B cell (primary cell): ENCODE measurements around the gene NMT1. TPM values are rescaled to one million over a fixed set of nuclear protein-coding genes. Genes with fewer than 3 reads are reported as not detected.

ENCODE experiments used
- ATAC-seq: fragments of 200-7000 bp; cut with Tn5 transposase; one replicate; pipeline ENCODE4 v1.10.0; 2021; ENCODE audit warnings: low read depth, mild to moderate bottlenecking, moderate number of reproducible peaks, moderate library complexity
- CTCF ChIA-PET: fragments of 350-600 bp; sonication (Branson Sonifier 250); formaldehyde crosslinking; loops from one replicate; lab custom pipeline; 2021; ENCODE audit warnings: antibody characterized with exemption, inconsistent platforms; lab: Charles Lee
- POLR2A ChIA-PET: fragments of 350-600 bp; sonication (Branson Sonifier 250); formaldehyde crosslinking; loops from one replicate; lab custom pipeline; 2021; ENCODE audit warnings: antibody characterized with exemption; lab: Charles Lee
- DNase-seq: peaks from one replicate; pipeline ENCODE4 v3.0.0; 2013
- H2AFZ ChIP-seq: 2 replicates; pipeline ENCODE4 v1.6.1; 2012; ENCODE audit warnings: mild to moderate bottlenecking, low read depth, low read length; ENCODE audit not compliant: insufficient read depth, poor library complexity, severe bottlenecking
- H3K27ac ChIP-seq, 2 donors: 1 replicate in 1 of 2; 2 replicates in 1 of 2; pipeline ENCODE4 v1.5.1; 2012 to 2013; ENCODE audit warnings: low read length in 2 of 2, mild to moderate bottlenecking in 2 of 2, moderate library complexity in 1 of 2
- H3K27me3 ChIP-seq, 4 experiments: fragments of 200-600 bp in 1 of 4; sonication (generic) in 1 of 4; replicated peaks in 1 of 4; 1 replicate in 2 of 4; 2 replicates in 2 of 4; pipeline versions ENCODE4 v1.6.1 to v1.7.0; 2013 to 2016; ENCODE audit warnings: low read length in 3 of 4, mild to moderate bottlenecking in 2 of 4, mixed read lengths in 1 of 4, moderate library complexity in 1 of 4; ENCODE audit not compliant: insufficient read depth in 4 of 4, control insufficient read depth in 3 of 4; ENCODE audit errors: control extremely low read depth in 1 of 4
- H3K36me3 ChIP-seq, 2 experiments: replicated peaks in 1 of 2; 1 replicate in 1 of 2; 2 replicates in 1 of 2; pipeline versions ENCODE4 v1.6.1 to v1.7.1; 2013; ENCODE audit warnings: low read length in 1 of 2; ENCODE audit not compliant: insufficient read depth in 2 of 2, control insufficient read depth in 1 of 2; ENCODE audit errors: control extremely low read depth in 1 of 2, extremely low read depth in 1 of 2
- H3K4me1 ChIP-seq, 2 donors: fragments of 200-600 bp in 1 of 2; sonication (generic) in 1 of 2; 1 replicate in 1 of 2; 2 replicates in 1 of 2; pipeline versions ENCODE4 v1.5.1 to v1.6.1; 2013 to 2017; ENCODE audit warnings: low read length in 2 of 2; ENCODE audit not compliant: control insufficient read depth in 2 of 2, insufficient read depth in 2 of 2
- H3K4me2 ChIP-seq: replicated peaks from 2 replicates; pipeline ENCODE3; 2012; ENCODE audit warnings: mild to moderate bottlenecking, low read depth, low read length; ENCODE audit not compliant: poor library complexity, severe bottlenecking
- H3K4me3 ChIP-seq, 5 experiments: fragments of 200-600 bp in 1 of 5; sonication (generic) in 1 of 5; 1 replicate in 3 of 5; 2 replicates in 2 of 5; pipeline versions ENCODE4 v1.5.1 to v1.7.0; 2011 to 2016; ENCODE audit warnings: low read length in 4 of 5, mild to moderate bottlenecking in 4 of 5, low read depth in 2 of 5, control low read depth in 1 of 5, moderate library complexity in 1 of 5; ENCODE audit not compliant: insufficient read depth in 1 of 5; ENCODE audit errors: control extremely low read depth in 1 of 5, extremely low read depth in 1 of 5
- H3K79me2 ChIP-seq: fragments of 200-600 bp; sonication (generic); one replicate; pipeline ENCODE4 v1.6.0; 2016; ENCODE audit warnings: low read length; ENCODE audit not compliant: control insufficient read depth, insufficient read depth
- H3K9ac ChIP-seq: fragments of 200-600 bp; sonication (generic); 2 replicates; pipeline ENCODE4 v1.6.1; 2017; ENCODE audit warnings: mild to moderate bottlenecking, low read length, moderate library complexity
- H3K9me3 ChIP-seq, 3 donors: one replicate each; pipeline versions ENCODE4 v1.6.1 to v1.7.1; 2013; ENCODE audit warnings: low read length in 2 of 3; ENCODE audit not compliant: control insufficient read depth in 2 of 3, insufficient read depth in 1 of 3; ENCODE audit errors: control extremely low read depth in 1 of 3
- H4K20me1 ChIP-seq: 2 replicates; pipeline ENCODE4 v1.6.0; 2012; ENCODE audit warnings: mild to moderate bottlenecking, low read length; ENCODE audit not compliant: insufficient read depth, control insufficient read depth, poor library complexity, severe bottlenecking
- H3K27ac Mint-ChIP-seq: one replicate; pipeline ENCODE4 v1.8.0; 2021; ENCODE audit warnings: mixed read lengths
- H3K27me3 Mint-ChIP-seq: one replicate; pipeline ENCODE4 v1.8.0; 2021; ENCODE audit warnings: mixed read lengths
- H3K4me1 Mint-ChIP-seq: one replicate; pipeline ENCODE4 v1.8.0; 2021; ENCODE audit warnings: mixed read lengths
- H3K4me3 Mint-ChIP-seq: one replicate; pipeline ENCODE4 v1.8.0; 2021; ENCODE audit warnings: mixed read lengths
- H3K9me3 Mint-ChIP-seq: one replicate; pipeline ENCODE4 v1.8.0; 2022; ENCODE audit warnings: mixed read lengths; ENCODE audit not compliant: insufficient read depth
- CTCF ChIP-seq: fragments of 200-600 bp; IDR thresholded peaks from one replicate; pipeline ENCODE4 v1.8.0; 2022; ENCODE audit warnings: antibody characterized with exemption, mild to moderate bottlenecking
- EZH2 ChIP-seq: IDR thresholded peaks from 2 replicates; pipeline ENCODE4 v1.6.1; 2012; ENCODE audit warnings: borderline replicate concordance, low read depth, mild to moderate bottlenecking, moderate library complexity, low read length; ENCODE audit not compliant: insufficient read depth, poor library complexity, severe bottlenecking
- WGBS: methylation state at CpG from one replicate; pipeline ENCODE4 v1.1.5; 2013; ENCODE audit warnings: missing lambda C conversion rate; ENCODE audit not compliant: insufficient coverage; 5-methylcytosine and 5-hydroxymethylcytosine counted together
- intact Hi-C: fragments of 100-400 bp; cut with micrococcal nuclease; formaldehyde crosslinking; loops from one replicate; pipeline ENCODE4 v1.10.0; 2022
- polyA plus RNA-seq: library from polyadenylated mRNA; depleted of rRNA; stranded (reverse); fragments of >200 nt; gene quantifications from 2 replicates; pipeline ENCODE4 v1.2.3, GENCODE V29; 2012
- total RNA-seq, 2 donors: library from RNA; stranded (reverse); fragments of 120-200 nt in 1 of 2; gene quantifications; 1 replicate in 1 of 2; 2 replicates in 1 of 2; pipeline versions ENCODE4 v1.2.3 to v1.2.4, GENCODE V29; 2013 to 2022

NMT1 gene
- total and polyA plus RNA-seq, 2 donors (not counting 1 experiment from before 2014, with no cell fraction given): 30.1 to 134 TPM

GRCh38 chr17:45147581-45148182, 86.6 kb downstream of the NMT1 start:
- no peaks in the 10 kb centered on the region for H3K36me3 ChIP-seq
- no peak for TF ChIP-seq EZH2
- no peak for TF ChIP-seq CTCF
- no peaks in the 10 kb centered on the region for H3K27me3 Mint-ChIP-seq
- H4K20me1 ChIP-seq: peaks cover 13% of the 10 kb centered on the region
- peak overlapping the region; percentile 85 for H2AFZ ChIP-seq
- ChIA-PET POLR2A (interaction anchor here (0.6 to 6.6 kb wide), 15 partner anchors 10 to 1077 kb away, joined by 4 to 246 read pairs (median 10); partner anchors contain the start of genes ACBD4, EFTUD2, G6PC3 and HEXIM2), CTCF (interaction anchor here (0.6 to 7.5 kb wide), 10 partner anchors 8 to 134 kb away, joined by 3 to 242 read pairs (median 30); partner anchors contain the start of genes ACBD4, FMNL1, HEXIM2 and NMT1)
- 0% methylated on average over 26 of the region's 38 CpGs for WGBS
- ATAC-seq (peak; percentile 19), DNase-seq (peak; percentile 94)
- H3K4me1 ChIP-seq: peaks cover 40 to 73% of the 10 kb centered on the region in 2 donors
- intact Hi-C loops: loop anchor here (1.0 to 5.0 kb wide), 8 partner anchors 12 to 1140 kb away; partner anchors contain the start of genes ACBD4, HEXIM2 and NMT1
- peak overlapping the region; percentile 90 for H3K4me2 ChIP-seq
- H3K27ac ChIP-seq: peak overlapping the region; percentile 97 to 98
- peak overlapping the region; percentile 97 for H3K9ac ChIP-seq
- no peaks in the 10 kb centered on the region for H3K27me3 ChIP-seq
- peaks cover 0 to 3% (median 0%) of the 10 kb centered on the region in 3 donors for H3K9me3 ChIP-seq
- peaks cover 37% of the 10 kb centered on the region for H3K79me2 ChIP-seq
- H3K4me1 Mint-ChIP-seq: peaks cover 63% of the 10 kb centered on the region
- H3K9me3 Mint-ChIP-seq: no peaks in the 10 kb centered on the region
- peak overlapping the region; percentile 99 for H3K27ac Mint-ChIP-seq
- peak overlapping the region; percentile 91 for H3K4me3 Mint-ChIP-seq
- H3K4me3 ChIP-seq: peak overlapping the region; percentile 69 to 99 (median 72)
